ENCODE results near the gene SETBP1.

Gene SETBP1

DNA sequence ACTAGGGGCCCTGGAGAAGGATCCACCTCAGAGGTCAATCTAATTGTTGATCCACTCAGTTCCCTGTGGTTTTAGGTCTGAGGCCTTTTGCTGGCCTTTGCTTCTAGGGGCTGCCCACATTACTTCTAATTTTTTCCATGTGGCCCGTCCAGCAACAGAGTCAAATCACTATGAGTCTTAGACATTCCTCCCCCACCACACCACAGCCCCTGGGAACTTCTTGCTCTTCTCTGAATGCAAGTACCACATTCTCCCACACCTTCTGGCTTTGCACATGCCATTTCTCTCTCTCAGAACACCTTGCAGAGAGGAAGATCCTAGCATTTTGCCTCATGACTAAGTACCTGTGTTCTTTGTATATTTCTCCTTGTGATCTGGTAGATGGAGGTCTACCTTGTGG lies 286.9 kb downstream of the SETBP1 start:
- H3K4me3 ChIP-seq, result no peak overlapping the region
- H3K36me3 ChIP-seq, result no peaks in the 10 kb centered on the region
- TF ChIP-seq Cebpa-rat (IDR thresholded peaks at IDR 0.05), result no peak
- H3K9me3 ChIP-seq (replicated peaks in 1 of 11), result peaks cover 0 to 11% (median 0%) of the 10 kb centered on the region in 11 experiments; a peak in 4 of 22 replicates
- no peak overlapping the region for H3K27ac ChIP-seq
- H3K9ac ChIP-seq, result no peak overlapping the region
- H3K4me1 ChIP-seq, result peaks cover 0 to 3% (median 0%) of the 10 kb centered on the region in 10 experiments; a peak in 1 of 20 replicates
- no peaks in the 10 kb centered on the region for H3K27me3 ChIP-seq
- H4K20me1 ChIP-seq, result no peaks in the 10 kb centered on the region
- H3K4me2 ChIP-seq, result no peak overlapping the region

DNA sequence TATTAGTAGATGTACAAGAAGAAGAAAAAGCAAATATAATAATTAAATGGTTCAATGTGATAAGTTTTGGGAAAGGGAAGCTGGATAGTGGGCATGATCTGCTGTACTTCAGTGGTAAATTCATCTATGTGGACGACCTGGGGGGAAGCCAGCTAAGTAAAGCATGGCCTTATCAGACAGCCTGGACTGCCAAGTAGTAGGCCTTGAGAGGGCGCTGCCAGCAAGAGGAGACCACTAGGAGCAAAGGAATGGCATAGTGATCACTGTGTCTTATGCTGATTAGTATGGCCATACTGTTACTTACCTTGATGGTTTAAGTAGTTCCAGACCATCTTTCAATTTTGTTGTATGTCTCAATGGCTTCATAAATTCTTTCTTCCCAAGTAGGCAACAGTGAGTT lies 287.6 kb downstream of the SETBP1 start:
- Histone ChIP-seq H3K4me3 (no peak overlapping the region), H3K9ac (no peak overlapping the region), H4K20me1 (no peaks in the 10 kb centered on the region), H3K9me3 (replicated peaks in 1 of 11) (peaks cover 0 to 3% (median 0%) of the 10 kb centered on the region in 11 experiments; a peak in 2 of 22 replicates), H3K27me3 (no peaks in the 10 kb centered on the region), H3K4me2 (no peak overlapping the region), H3K4me1 (peaks cover 0 to 3% (median 0%) of the 10 kb centered on the region in 10 experiments; a peak in 1 of 20 replicates), H3K27ac (no peak overlapping the region), H3K36me3 (no peaks in the 10 kb centered on the region)
- no peak for TF ChIP-seq Cebpa-rat (IDR thresholded peaks at IDR 0.05)

DNA sequence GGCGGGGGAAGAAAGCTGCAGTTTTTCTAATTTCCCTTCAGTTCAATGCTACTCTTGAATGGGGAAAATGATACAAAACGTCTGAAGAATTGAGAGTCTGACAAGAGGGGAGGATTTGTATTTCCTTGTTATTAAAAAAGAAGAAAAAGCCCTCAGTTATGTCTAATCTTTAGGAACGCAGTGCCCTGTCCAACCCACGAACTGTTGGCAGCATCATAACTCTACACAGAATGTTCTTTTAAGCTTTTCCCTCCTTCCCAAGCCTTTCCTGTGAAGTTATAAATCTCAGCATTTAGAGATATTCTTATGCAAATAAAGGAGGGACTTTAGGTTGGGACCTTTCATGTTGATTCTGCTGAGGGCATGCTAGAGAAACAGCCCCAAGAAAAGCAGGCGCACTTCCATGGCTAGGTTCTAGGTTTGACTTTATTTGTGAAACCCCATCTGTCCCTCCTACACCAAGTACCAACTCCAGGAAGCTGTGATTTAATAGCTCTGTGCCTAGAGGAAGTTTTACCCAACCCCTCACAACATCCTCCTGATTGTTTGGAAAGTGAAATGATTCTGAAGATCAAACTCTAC lies 288.6 kb downstream of the SETBP1 start:
- H3K9me3 ChIP-seq (replicated peaks in 1 of 11), result no peaks in the 10 kb centered on the region

DNA sequence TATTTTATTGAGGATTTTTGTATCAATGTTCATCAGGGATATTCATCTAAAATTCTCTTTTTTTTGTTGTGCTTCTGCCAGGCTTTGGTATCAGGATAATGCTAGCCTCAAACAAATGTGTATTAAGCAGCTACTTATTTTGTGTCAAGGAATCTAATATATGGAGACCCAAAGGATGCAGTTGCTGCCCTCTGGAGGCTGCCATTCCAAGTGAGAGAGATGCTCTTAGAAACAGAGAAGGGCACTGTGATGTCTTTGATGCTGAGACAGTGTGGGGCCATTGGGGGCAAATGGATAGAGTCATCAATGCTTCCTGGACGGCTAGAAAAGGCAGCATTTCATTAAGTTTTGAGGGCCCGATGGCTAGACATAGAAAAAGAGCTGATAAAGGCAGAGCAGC lies 292.6 kb downstream of the SETBP1 start:
- no peaks in the 10 kb centered on the region; a peak in 1 of 22 replicates for H3K36me3 ChIP-seq
- no peak overlapping the region for H3K9ac ChIP-seq
- H3K4me3 ChIP-seq, result no peak overlapping the region
- H3K4me1 ChIP-seq, result peaks cover 0 to 3% (median 0%) of the 10 kb centered on the region in 10 experiments; a peak in 1 of 20 replicates
- H3K27ac ChIP-seq, result no peak overlapping the region
- H4K20me1 ChIP-seq, result no peaks in the 10 kb centered on the region
- TF ChIP-seq Cebpa-rat (IDR thresholded peaks at IDR 0.05), result no peak
- no peaks in the 10 kb centered on the region for H3K27me3 ChIP-seq
- no peak overlapping the region for H3K4me2 ChIP-seq
- H3K9me3 ChIP-seq (replicated peaks in 1 of 11), result no peaks in the 10 kb centered on the region

More for the DNA sequence above, 288.6 kb downstream of the SETBP1 start:
- TF ChIP-seq Cebpa-rat (IDR thresholded peaks at IDR 0.05), result no peak
- Histone ChIP-seq H3K27me3 (no peaks in the 10 kb centered on the region), H3K4me2 (no peak overlapping the region), H3K27ac (no peak overlapping the region), H3K9ac (no peak overlapping the region), H3K36me3 (no peaks in the 10 kb centered on the region; a peak in 1 of 22 replicates), H3K4me1 (peaks cover 0 to 3% (median 0%) of the 10 kb centered on the region in 10 experiments; a peak in 1 of 20 replicates), H3K4me3 (no peak overlapping the region), H4K20me1 (no peaks in the 10 kb centered on the region)

DNA sequence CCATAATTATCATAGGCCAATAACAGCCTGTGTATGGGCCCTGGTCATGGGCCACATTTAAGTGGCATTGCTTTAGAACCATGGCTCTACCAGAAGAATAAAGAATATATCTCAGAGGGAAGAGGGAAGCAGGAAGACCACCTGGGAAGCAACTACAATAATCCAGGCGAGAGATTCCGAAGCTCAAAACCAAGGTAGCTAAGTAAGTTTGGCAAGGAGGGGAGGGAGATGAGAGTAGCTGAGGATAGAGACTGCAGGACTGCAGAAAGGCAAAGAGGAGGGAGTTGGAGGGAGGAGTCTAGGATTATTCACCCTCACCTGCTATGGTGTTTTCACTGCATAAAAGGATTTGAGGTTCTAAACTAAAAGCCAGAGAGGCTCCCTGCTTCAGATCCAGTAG lies 293.5 kb downstream of the SETBP1 start:
- no peak overlapping the region for H3K27ac ChIP-seq
- peaks cover 0 to 6% (median 0%) of the 10 kb centered on the region in 10 experiments; a peak in 6 of 20 replicates for H3K4me1 ChIP-seq
- no peak overlapping the region for H3K4me3 ChIP-seq
- H3K4me2 ChIP-seq, result no peak overlapping the region
- H4K20me1 ChIP-seq, result no peaks in the 10 kb centered on the region
- no peak overlapping the region for H3K9ac ChIP-seq
- H3K36me3 ChIP-seq, result no peaks in the 10 kb centered on the region; a peak in 1 of 22 replicates
- TF ChIP-seq Cebpa-rat (IDR thresholded peaks at IDR 0.05), result no peak
- no peaks in the 10 kb centered on the region for H3K9me3 ChIP-seq (replicated peaks in 1 of 11)
- no peaks in the 10 kb centered on the region for H3K27me3 ChIP-seq

DNA sequence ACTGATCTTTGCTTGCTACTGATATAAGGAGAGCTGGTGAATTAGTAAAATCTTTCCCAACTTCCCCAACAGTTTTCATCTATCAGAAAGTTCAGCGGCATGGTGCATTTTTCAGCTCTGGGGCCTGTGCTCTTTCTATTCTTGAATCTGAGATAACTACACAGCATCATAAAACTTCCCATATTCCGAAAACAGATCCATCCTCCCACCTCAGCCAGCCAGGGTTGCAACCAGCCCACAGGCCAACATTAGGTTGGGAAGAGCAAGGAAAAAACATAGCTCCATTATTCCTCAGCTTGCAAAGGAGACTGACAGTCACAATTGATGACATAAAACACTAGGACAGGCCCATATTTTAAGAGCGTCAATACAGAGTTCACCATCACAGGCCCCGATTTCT lies 297.2 kb downstream of the SETBP1 start:
- no peak for TF ChIP-seq Cebpa-rat (IDR thresholded peaks at IDR 0.05)
- Histone ChIP-seq H3K4me2 (no peak overlapping the region), H3K27ac (no peak overlapping the region), H3K4me3 (no peak overlapping the region), H3K36me3 (no peaks in the 10 kb centered on the region; a peak in 1 of 22 replicates), H3K4me1 (peaks cover 0 to 24% (median 0%) of the 10 kb centered on the region in 10 experiments; a peak in 6 of 20 replicates), H3K9me3 (replicated peaks in 1 of 11) (no peaks in the 10 kb centered on the region), H3K9ac (no peak overlapping the region), H4K20me1 (no peaks in the 10 kb centered on the region), H3K27me3 (no peaks in the 10 kb centered on the region)

DNA sequence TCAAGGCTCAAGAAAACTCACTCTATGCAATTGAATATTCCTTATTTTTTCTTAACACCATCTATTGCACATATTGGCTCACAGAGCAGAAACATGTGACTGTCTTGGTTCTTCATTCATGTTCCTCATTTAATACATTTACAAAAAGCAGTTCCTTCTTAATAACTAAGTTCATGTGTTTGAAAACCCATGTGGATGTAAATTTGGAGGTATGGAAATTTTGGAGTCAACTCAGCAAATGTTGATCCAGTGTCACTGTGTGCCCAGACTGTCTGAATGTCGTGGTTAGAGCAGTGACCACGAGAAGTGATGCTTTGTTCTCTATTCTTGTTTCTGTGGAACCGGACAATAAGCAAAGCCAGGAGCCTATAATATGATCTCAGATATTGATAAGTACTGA lies 299.1 kb downstream of the SETBP1 start:
- H3K4me3 ChIP-seq, result no peak overlapping the region
- H3K9ac ChIP-seq, result no peak overlapping the region
- H3K4me1 ChIP-seq, result peaks cover 0 to 24% (median 0%) of the 10 kb centered on the region in 10 experiments; a peak in 6 of 20 replicates
- H3K27me3 ChIP-seq, result no peaks in the 10 kb centered on the region
- H3K4me2 ChIP-seq, result peak overlapping the region in 2 of 11 experiments; percentile 62 to 69; a peak in 5 of 22 replicates
- peak overlapping the region in 3 of 11 experiments; percentile 23 to 47 (median 40); a peak in 4 of 22 replicates for H3K27ac ChIP-seq
- H3K36me3 ChIP-seq, result no peaks in the 10 kb centered on the region
- H4K20me1 ChIP-seq, result no peaks in the 10 kb centered on the region
- no peak for TF ChIP-seq Cebpa-rat (IDR thresholded peaks at IDR 0.05)
- H3K9me3 ChIP-seq (replicated peaks in 1 of 11), result no peaks in the 10 kb centered on the region

DNA sequence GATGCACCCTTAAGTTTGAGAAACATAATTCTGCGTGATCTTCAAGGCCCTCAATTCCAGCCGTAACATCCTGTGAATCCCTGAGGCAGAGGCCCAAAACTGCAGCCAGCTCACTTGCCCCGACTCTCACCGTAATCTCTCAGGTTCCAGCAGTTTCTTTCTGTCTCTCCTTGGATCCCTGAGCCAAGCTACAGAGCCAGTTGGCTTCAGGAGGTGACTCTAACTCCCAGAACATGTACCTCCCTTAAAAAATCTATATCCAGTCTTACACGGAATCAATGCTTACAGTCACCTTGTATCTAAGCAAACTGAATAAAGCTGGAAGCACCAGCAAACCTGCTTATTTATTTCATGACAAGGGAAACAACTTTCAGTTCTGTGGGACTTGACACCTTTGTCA lies 300.4 kb downstream of the SETBP1 start:
- Histone ChIP-seq H4K20me1 (no peaks in the 10 kb centered on the region), H3K4me2 (no peak overlapping the region), H3K9ac (no peak overlapping the region), H3K27ac (no peak overlapping the region), H3K4me3 (no peak overlapping the region), H3K36me3 (no peaks in the 10 kb centered on the region), H3K4me1 (peaks cover 0 to 24% (median 0%) of the 10 kb centered on the region in 10 experiments; a peak in 6 of 20 replicates), H3K27me3 (no peaks in the 10 kb centered on the region), H3K9me3 (replicated peaks in 1 of 11) (no peaks in the 10 kb centered on the region)
- TF ChIP-seq Cebpa-rat (IDR thresholded peaks at IDR 0.05), result no peak

DNA sequence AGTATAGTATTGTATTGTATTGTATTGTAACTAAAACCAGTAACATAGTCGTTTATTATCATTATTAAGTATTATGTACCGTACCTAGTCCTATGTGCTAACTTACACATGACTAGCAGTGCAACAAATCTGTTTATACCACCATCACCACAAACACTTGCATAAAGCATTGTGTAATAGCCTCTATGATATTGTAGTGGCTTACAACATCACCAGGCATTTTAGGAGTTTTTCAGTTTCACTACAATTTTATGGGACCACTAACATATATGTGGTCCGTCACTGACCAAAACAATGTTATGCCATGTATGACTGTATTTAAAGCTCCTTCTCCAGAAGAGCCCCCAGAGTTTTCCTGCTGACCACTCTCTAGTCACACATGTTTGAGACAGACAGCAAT lies 306.2 kb downstream of the SETBP1 start:
- H3K27ac ChIP-seq, result no peak overlapping the region
- no peak overlapping the region for H3K4me3 ChIP-seq
- H4K20me1 ChIP-seq, result no peaks in the 10 kb centered on the region
- no peak for TF ChIP-seq Cebpa-rat (IDR thresholded peaks at IDR 0.05)
- no peak overlapping the region for H3K9ac ChIP-seq
- H3K36me3 ChIP-seq, result no peaks in the 10 kb centered on the region
- no peak overlapping the region for H3K4me2 ChIP-seq
- H3K4me1 ChIP-seq, result no peaks in the 10 kb centered on the region
- H3K27me3 ChIP-seq, result no peaks in the 10 kb centered on the region
- peaks cover 11 to 24% (median 16%) of the 10 kb centered on the region in 11 experiments; a peak in 19 of 22 replicates for H3K9me3 ChIP-seq (replicated peaks in 1 of 11)

DNA sequence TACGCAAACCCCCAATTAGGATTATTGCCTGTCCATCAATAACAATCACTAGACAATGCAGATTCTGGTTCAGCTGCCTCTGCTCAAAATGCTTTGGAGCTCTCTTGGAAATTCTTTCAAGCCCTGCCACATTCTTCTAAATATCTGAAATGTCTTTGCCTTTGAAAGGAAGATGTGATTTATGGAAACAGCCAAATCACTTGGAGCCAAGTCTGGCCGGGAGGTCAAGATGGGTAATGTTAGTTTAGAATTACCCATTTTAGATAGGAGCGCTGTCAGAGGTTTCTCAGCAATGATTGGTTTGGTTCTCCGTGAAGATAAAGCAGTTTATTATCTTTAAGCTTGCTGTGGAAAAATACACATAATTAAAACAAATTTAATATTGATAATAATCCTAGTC lies 306.7 kb downstream of the SETBP1 start:
- Histone ChIP-seq H3K4me2 (no peak overlapping the region), H3K27ac (no peak overlapping the region), H3K9me3 (replicated peaks in 1 of 11) (peaks cover 11 to 24% (median 16%) of the 10 kb centered on the region in 11 experiments; a peak in 19 of 22 replicates), H3K27me3 (no peaks in the 10 kb centered on the region), H3K4me1 (no peaks in the 10 kb centered on the region), H4K20me1 (no peaks in the 10 kb centered on the region), H3K9ac (no peak overlapping the region), H3K36me3 (no peaks in the 10 kb centered on the region), H3K4me3 (no peak overlapping the region)
- TF ChIP-seq Cebpa-rat (IDR thresholded peaks at IDR 0.05), result no peak
